T follicular helper cell (primary cell): Measurements from ENCODE around the gene PSPN.

Experiments
- DNase-seq: peaks from one replicate; pipeline ENCODE4 v3.0.0-alpha.2; 2020; ENCODE audit warnings: low read depth

PSPN gene

DNA sequence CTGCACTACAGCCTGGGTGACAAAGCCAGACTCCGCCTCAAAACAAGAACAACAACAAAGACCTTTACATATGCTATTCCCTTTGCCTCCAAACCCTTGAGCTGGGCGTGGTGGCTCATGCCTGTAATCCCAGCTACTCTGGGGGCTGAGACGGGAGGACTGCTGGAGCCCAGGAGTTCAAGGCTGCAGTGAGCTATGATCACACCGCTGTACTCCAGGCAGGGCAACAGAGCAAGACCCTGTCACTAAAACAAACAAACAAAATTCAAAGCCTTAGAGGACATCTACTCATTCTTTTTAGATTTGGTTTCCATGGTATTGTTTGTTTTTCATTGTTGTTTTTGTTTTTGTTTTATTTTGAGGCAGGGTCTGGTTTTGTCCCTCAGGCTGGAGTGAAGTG is 50.1 kb downstream of the PSPN start:
- DNase-seq, result no peak
